C4-2B (cell line): ENCODE results near the gene OMP.

Source experiments
- CTCF ChIP-seq: fragments of 450-650 bp; conservative IDR thresholded peaks from 2 replicates; pipeline ENCODE4 v1.5.1; 2017; ENCODE audit warnings: mild to moderate bottlenecking
- ZFX ChIP-seq: fragments of 450-650 bp; IDR thresholded peaks from 2 replicates; pipeline ENCODE4 v1.6.1; 2017

- TF ChIP-seq CTCF (no peak), ZFX (no peak)
Measured at GRCh38 chr11:77124041-77124440, 21.4 kb downstream of the OMP start.
